ENCODE measurements around the gene SORCS2.

GRCh38 chr4:7708981-7709380 lies 516.6 kb downstream of the SORCS2 start:
- no peak for TF ChIP-seq CTCF (IDR thresholded peaks at IDR 0.05; ENCODE audit: low read depth, low read length, poor library complexity, severe bottlenecking)
- TF ChIP-seq EZH2phosphoT487 (IDR thresholded peaks at IDR 0.05; ENCODE audit: borderline replicate concordance, low read length) = no peak

Measured in DOHH2 (cell line).